ENCODE data around the gene CYTH3.

GRCh38 chr7:6123843-6124242 lies 148.6 kb downstream of the CYTH3 start:
- TF ChIP-seq, protein P1, sequence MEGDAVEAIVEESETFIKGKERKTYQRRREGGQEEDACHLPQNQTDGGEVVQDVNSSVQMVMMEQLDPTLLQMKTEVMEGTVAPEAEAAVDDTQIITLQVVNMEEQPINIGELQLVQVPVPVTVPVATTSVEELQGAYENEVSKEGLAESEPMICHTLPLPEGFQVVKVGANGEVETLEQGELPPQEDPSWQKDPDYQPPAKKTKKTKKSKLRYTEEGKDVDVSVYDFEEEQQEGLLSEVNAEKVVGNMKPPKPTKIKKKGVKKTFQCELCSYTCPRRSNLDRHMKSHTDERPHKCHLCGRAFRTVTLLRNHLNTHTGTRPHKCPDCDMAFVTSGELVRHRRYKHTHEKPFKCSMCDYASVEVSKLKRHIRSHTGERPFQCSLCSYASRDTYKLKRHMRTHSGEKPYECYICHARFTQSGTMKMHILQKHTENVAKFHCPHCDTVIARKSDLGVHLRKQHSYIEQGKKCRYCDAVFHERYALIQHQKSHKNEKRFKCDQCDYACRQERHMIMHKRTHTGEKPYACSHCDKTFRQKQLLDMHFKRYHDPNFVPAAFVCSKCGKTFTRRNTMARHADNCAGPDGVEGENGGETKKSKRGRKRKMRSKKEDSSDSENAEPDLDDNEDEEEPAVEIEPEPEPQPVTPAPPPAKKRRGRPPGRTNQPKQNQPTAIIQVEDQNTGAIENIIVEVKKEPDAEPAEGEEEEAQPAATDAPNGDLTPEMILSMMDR (IDR thresholded peaks at IDR 0.05) = no peak
- TF ChIP-seq POLR2A (IDR thresholded peaks at IDR 0.05) (no peak), EP300 (IDR thresholded peaks at IDR 0.05) (no peak)

All from ovary (tissue), 3 donors.